Superior temporal gyrus (tissue), 1 donor: ENCODE results near the gene OTUB1.

ENCODE experiments used
- DNase-seq: peaks from one replicate; pipeline ENCODE4 v3.0.0-alpha.2; 2016; ENCODE audit errors: extremely low spot score

The OTUB1 gene

DNA sequence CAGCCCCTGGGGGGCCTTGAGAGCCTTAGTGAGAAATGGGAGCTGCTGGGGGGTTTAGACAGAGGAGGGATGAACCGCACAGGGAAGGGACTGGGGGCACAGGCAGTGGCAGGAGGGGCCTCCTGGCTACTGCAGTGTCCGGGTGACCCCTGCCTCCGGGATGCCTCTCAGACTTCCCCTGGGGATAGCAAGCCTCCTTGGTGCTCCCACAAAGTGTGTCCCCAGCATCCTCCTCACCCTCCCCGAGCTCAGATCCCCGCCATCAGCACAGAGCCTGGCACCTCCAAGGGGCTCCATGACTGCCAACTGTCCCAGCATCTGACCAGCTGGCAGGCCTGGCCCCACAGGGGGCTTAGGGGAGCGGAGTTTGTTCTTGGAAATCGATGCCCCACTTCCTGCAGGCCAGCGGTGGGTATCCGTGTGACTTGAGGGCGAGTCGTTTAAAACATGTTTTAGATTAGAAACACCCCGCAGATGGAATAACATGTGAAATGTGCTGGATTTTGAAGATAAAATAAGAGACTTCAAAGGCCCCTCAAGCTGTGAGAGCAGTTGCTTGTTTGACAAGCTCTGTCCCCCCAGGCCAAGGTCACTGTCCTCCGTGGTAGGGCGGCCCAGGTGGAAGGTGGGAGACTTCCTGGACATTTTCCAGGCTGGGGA lies 36.0 kb downstream of the OTUB1 start:
- DNase-seq = no peak

- DNase-seq = no peak
These were observed 37.8 kb downstream of the OTUB1 start for GRCh38 chr11:64023712-64024710.

DNA sequence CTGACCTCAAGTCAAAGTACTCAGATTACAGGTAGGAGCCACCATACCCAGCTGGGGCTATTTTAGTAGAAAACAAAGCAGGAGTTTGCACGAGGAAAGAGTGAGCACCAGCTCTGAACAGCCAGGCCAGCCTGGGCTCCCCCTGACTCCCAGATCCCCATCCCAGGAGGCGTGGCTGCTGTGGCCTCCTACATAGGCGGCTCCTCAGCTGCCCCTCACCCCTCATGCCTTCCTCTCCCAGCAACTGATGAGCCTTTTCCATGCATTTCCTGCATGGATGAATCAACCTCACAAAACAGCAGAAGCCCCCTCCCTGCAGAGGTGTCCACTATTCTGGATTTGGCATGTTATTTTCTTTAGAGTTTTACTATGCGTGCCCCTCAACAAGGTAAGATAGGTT lies 39.0 kb downstream of the OTUB1 start:
- DNase-seq = no peak

DNA sequence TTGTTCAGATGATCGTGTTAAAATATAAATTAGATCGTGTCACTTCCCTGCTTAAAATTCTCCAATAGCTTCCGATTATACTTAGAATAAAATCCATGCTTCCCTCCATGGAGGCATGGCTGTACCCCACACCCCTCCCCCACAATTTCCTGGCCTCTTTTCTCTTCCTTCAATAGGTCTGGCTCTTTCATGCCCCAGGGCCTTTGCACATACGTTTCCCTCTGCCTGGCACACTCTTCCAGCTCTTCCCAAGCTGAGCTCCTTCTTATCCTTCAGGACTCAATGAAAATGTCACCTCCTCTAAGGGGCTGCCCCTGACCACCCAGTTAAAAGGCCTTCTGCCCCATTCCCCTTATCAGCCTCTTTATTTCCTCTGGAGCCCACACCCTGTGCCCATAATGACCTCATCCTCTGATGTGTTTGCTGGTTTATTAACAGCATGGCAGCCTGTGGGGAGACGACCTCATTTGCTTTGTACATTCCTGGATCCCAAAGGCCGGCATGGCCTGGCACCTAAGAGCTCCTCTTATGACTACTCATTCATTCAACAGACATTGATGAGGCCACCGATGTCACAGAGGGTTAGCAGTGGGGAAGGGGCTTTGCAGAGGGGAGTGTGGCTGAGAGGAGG lies 40.5 kb downstream of the OTUB1 start:
- DNase-seq = no peak

- DNase-seq = no peak
These were observed 41.6 kb downstream of the OTUB1 start for GRCh38 chr11:64027651-64028397.

DNA sequence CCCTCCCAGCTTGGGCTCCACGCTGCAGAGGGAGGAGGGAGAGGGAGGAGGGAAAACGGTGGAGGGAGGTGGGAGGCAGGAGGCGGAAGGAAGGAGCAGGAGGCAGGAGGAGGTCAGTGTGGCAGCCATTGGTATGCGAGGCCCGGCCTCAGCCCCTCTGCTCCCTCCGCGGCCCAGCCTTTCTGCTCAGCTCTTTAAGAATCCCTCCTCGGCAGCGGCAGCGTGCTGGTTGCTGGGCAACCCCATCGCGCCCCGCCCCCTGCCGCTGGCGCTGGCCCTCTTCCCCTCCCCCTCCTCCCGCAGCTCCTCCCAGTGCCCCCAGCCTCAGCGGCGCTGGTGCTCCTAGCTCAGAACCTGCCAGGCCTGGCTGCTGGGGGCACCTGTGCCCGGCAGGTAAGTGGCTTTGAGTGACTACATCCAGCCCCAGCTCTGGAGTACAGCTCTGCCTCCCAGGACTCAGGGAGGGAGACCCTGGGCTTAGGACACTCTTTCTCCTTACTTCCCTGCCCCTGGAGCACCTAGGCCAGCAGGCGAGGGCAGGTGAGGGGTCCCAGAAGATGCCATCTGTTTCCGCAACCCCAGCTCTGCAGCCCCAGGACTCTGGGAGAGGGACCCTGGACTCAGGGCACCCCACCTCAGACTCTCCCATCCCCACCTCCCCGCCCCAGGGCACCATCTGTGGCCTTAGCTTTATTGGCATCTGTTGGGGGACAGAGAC lies 42.3 kb downstream of the OTUB1 start:
- DNase-seq = no peak

GRCh38 chr11:64029773-64030172 lies 43.5 kb downstream of the OTUB1 start:
- no peak for DNase-seq

GRCh38 chr11:64031001-64031400 lies 44.8 kb downstream of the OTUB1 start:
- no peak for DNase-seq

DNA sequence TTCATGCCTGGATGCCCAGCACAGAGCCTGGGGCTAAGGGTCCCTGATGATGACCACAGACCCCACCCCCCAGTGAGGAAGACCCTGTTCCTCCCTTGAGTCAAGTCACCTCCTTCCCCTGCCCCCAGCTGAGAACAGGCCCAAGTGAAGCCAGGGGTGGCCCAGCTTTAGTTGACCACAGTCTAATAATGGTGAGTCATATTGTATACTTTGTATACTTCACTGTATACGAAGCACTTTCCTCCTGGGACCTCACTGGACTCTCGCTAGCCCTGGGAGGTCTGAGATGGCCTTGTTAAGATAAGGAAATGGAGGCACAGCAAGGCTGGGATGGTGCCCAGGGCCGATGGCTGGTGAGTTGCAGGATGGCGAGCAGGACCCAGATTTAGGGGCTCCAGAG lies 45.8 kb downstream of the OTUB1 start:
- no peak for DNase-seq

GRCh38 chr11:64034411-64034811 lies 48.2 kb downstream of the OTUB1 start:
- no peak for DNase-seq

GRCh38 chr11:64035081-64035524 lies 48.9 kb downstream of the OTUB1 start:
- no peak for DNase-seq

GRCh38 chr11:64035576-64035975 lies 49.3 kb downstream of the OTUB1 start, which contains the start of gene FLRT1:
Gene FLRT1 (plus strand): TSS chr11:64035931. CDS start chr11:64116268, 80,337 bp downstream.
- DNase-seq = no peak

DNA sequence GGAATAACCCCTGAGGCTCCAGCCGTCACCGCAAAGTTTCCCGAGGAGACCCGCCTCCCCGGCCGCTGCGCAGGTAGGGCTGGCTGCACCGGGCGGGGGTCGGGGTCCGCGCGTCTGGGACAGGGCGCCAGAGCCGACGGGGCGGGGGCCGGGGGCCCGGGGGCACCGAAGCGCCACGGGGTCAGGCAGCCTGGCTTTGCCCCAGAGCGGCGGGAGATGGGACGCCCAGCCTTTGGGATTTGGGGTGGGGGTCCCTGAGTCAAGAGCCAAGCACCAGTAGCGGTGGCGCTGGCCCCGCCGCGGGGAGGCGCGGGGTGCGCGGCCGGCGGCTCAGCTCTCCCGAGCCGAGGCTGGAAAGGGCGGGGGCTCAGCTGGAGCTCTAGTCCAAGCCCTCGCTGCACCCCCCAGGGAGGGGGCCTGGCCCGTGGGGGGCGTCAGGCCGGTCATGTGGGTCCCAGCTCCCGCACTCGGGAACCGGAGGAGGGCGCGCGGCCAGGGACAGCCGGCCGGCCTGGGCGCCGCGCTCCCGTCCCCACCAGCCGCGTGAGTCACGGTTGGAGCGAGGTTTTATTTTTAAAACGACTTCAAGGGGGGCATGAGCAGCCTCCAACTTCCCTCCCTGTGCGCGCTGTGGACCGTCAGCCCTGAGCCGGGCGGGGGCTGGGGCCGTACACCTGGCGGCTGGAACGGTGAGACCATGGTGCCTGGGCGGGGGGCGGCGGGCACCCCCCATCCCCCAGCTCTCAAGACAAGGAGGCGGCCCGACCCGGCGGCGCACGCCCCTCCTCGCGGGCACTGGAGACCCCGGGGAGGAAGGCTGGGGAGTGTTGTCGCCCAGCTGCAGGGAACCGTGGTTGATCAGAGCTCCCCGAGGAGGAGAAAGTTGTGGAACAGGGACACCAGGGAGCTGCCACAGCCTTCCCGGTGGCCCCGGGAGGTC lies 50.1 kb downstream of the OTUB1 start:
- no peak for DNase-seq

DNA sequence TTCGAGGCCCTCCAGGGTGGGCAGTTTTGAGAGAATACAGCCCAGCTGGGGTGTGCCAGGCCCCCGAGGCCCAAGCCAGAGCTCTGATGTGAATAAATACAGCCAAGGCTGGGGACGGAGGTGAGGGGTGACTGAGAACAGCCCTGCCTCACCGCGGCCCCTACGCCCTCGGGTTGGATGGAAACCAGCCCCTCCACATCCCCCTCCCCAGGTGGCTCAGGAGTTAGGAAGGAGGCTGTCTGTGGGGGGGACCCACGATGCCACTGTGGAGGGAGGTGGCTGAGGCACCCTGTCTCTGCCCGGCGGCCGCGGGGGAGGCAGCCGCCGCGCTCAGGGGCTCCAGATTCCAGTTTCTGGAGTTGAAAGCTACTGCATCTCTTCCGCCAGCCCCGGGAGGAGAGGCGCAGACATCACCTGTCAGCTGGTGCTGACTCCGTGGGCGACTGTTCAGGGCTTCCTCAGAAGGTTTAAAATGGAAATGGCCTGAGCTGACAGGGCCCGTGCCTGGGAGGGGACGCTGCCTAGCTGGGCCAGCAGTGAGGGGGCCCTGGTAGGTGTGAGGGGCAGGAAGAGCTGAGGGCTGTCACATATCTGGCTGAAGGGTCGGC lies 50.9 kb downstream of the OTUB1 start:
- no peak for DNase-seq

DNA sequence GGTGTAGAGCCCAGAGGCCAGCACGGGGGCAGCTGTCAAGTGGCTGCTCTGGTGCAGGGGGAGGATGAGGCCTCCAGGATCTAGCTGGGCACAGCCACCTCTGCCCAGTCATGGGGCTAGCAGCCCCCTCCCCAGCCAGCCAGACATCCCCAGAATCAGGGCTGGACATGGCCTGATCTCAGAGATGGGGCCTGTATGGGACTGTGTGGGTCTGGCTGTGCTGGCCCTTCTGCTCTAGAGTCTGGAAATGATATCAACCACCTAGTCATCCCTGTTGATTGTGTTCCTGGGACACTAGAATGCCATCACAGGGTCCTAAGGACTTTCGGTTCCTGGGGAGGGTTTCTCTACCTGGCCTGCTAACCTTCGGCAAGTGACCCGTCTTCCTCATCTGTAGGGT lies 52.3 kb downstream of the OTUB1 start:
- DNase-seq = no peak

DNA sequence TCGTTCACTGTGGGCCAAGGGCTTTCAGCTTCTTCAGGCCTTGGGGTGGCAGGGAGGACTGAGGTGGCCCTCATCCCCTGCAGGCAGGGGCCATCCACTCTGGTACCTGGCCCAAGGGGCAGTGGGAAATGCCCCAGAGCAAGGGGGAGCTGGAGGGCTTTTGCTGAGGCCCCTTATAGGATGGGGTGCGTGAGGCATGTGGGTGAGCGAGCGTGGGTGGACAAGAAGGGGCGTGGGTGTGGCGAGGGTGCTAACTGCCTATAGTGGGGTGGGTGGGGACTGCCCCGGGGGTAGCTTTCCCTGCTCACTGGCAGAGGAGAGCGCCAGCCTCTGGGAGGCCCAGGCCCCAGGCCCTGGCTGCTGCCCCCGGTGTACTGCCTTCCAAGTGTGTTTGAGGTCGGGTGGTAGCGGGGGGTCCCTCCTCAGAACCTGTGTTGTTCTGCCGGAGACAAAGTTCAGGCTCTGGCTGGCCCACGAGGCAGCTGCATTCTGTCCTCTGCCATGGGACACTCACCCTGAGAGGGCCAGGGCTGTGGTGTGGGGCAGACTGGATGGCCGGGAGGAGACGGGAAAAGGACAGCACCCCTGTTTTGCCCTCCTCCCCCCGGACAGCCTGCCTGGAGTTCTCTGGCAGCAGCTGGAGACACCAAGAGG lies 52.9 kb downstream of the OTUB1 start:
- DNase-seq = no peak

DNA sequence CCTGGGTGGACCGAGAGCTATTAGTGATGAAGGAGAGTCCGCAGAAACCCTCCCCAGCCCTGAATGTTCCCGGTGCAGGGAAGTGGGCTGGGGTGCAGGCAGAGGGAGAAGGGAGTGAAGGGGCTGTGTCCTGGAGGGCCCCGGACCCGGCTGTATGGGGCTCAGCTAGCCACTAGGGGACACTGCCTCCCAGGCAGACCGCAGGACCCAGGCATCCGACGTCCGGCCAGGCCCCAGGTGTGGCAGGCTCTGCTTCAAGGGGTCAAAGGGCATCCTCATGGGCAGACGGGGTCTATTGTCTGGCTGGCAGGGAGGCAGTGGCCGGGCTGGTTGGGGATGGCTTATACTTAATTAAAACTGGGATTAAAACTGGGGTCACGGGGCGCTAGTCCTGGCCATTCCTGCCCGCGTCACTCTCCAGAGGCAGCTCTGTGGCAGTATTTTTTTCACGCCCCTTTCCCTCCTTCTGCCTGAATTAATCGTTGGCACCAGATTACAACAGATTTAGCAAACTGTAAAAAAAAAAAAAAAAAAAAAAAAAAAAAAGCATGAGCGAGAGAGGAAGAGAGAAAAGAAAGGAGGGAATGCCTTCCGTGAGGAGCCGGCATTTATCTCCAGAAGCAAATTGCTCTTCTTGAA lies 54.6 kb downstream of the OTUB1 start:
- DNase-seq = peak; percentile 74

DNA sequence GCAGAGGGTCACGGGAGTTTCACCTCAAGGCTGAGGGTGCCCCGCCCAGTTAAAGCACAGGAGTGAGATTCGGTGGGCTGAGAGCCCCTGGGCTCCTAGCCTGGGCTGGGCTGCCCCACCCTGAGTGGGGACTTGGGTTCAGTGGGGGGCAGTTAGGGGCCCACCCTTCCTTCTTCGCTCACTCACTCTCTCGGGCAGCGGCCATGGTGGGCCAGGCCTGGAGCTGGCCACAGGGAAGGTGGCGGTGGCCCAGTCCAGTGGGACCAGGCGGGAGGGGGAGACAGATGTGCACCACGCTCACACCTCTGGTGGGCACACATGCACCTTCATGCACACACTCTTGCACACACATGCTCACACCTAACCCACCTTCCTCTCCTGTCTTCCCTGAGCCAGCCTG lies 55.6 kb downstream of the OTUB1 start:
- no peak for DNase-seq
